CD4-positive, alpha-beta T cell treated with Interleukin-4 for 1 hour (primary cell): ENCODE data around the gene AMH.
A peak's percentile ranks its signal among the peaks of the same experiment; 100 is the strongest.

Experiments
- DNase-seq, 2 donors: peaks; one replicate each; pipeline ENCODE4 v3.0.0-alpha.2; 2020 to 2022

The AMH gene

DNA sequence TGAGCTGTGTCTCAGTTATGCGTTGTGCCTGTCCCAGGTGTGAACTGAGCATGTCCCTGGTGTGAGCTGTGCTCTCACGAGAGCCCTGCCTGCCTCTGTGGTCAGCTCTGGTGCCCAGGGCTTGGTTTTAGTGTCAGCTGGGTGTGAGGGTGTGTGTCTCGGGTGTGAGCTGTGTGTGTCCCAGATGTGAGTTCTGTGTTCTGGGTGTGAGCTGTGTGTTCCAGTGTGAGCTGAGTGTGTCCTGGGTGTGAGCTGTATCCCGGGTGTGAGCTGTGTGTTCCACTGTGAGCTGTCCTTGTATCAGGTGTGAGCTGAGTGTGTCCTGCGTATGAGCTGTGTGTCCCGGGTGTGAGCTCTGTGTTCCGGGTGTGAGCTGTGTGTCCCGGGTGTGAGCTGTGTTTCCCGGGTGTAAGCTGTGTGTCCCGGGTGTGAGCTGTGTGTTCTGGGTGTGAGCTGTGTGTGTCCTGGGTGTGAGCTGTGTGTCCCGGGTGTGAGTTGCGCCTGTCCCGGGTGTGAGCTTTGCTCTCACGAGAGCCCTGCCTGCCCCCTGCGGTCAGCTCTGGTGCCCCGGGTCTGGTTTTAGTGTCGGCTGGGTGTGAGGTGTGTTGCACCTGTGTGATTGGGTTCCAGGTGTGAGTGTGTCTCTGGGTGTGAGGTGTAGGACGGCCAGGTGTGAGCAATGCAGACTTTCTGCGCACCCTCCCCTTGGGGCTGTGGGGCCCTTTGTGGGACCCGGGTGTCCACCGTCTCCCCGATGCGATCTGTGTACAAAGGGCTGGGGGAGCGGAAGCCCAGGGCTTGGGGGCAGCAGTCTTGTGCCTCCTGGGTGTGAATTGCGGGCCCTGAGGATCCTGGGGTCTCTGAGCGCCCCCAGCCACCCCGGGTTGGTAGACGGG, 39.9 kb downstream of the AMH start:
- peak in 1 of 2 donors; percentile 22 for DNase-seq

GRCh38 chr19:2289714-2290435, 40.8 kb downstream of the AMH start:
- DNase-seq: peak; percentile 63 to 77

DNA sequence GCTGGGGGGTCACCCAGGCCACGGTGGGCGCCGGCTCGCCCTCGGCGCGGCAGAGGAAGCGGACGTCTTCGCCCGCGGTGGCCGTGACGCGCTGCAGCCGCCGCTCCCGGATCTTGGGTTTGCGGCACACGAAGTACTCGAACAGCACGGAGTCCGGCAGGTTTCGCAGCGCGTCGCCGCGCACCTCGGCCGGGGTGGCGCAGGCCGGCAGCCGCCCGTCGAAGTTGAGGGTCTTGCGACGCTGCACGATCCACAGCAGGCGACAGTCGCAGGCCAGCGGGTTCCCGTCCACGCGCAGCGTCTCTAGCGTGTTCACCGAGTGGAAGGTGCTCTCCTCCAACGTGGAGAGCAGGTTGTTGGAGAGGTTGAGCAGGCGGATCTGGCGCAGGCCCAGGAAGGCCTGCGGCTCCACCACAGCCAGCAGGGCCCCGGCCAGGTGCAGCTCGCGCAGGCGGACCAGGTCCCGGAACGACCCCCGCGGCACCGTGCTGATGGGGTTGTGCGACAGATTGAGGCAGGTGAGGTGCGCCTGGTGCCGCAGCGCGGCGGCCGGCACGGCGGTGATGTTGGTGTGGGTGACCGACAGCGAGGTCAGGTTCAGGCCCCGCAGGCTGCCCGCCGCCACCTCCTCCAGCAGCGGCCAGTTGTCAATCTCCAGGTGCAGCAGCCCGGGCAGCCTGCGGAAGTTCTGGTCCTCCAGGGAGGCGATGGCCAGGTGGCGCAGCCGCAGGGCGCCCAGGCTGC, 41.5 kb downstream of the AMH start:
- no peak for DNase-seq

- DNase-seq: no peak
These were observed 42.1 kb downstream of the AMH start for GRCh38 chr19:2291185-2291751.

- no peak for DNase-seq
These were observed 45.7 kb downstream of the AMH start for GRCh38 chr19:2294687-2295335.

DNA sequence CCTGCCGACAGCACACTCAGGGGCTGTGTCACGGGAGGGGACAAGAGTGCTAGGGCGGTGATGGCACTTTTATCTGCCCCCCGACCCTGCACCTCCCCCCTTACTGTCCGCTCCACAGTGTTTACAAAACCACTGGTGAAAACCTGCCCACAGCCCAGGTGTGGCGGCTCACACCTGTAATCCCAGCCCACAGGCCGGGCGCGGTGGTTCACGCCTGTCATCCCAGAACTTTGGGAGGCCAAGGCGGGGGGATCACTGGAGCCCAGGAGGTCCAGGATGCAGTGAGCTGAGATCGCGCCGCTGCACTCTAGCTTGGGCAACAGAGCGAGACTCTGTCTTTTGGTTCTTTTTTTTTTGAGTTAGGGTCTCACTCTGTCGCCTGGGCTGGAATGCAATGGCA, 47.0 kb downstream of the AMH start:
- no peak for DNase-seq

DNA sequence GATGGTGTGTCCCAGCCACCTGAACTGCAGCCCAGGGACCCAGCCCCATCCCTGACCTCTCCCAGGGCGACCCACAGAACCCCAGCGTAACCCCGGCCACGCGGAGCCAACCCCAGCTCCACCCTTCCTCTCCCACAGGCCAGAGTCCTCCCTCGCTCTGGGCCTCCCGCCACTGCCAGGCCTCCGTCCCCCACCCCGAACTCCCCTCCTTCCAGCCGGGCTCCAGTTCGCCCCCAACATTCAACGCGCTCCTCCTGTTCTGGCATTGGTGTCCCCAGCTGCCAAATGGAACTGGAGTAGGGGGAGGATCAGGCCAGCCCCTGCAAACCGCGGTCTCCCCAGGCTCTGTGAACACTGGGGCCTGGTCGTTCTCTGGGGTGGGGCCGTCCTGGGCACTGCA, 51.4 kb downstream of the AMH start:
- no peak for DNase-seq
